Calu3 (cell line): ENCODE data around the gene NPHP4. TPM values are rescaled to one million over a fixed set of nuclear protein-coding genes. Genes with fewer than 3 reads are reported as not detected.

Experiments
- BruUV-seq: library from RNA; stranded (reverse); fragments of 400-500 nt; replicated peaks from 2 replicates; lab custom pipeline; 2021; lab: Mats Ljungman, UMichigan
- CTCF ChIA-PET: fragments of 300-600 bp; sonication (Branson Sonifier 250); formaldehyde crosslinking; loops from one replicate; lab custom pipeline; 2022; ENCODE audit warnings: antibody characterized with exemption; lab: Charles Lee
- DNase-seq: peaks from one replicate; pipeline ENCODE4 v3.0.0; 2022
- H3K27ac Mint-ChIP-seq: one replicate; pipeline ENCODE4 v1.8.0; 2022; ENCODE audit warnings: mixed read lengths; ENCODE audit not compliant: unreplicated experiment
- H3K27me3 Mint-ChIP-seq: one replicate; pipeline ENCODE4 v1.8.0; 2022; ENCODE audit warnings: mixed read lengths; ENCODE audit not compliant: unreplicated experiment
- H3K36me3 Mint-ChIP-seq: one replicate; pipeline ENCODE4 v1.8.0; 2022; ENCODE audit warnings: mild to moderate bottlenecking, moderate library complexity, mixed read lengths; ENCODE audit not compliant: insufficient read depth, unreplicated experiment
- H3K4me1 Mint-ChIP-seq: one replicate; pipeline ENCODE4 v1.8.0; 2022; ENCODE audit warnings: mild to moderate bottlenecking, low read depth, mixed read lengths; ENCODE audit not compliant: unreplicated experiment
- H3K4me3 Mint-ChIP-seq: one replicate; pipeline ENCODE4 v1.8.0; 2022; ENCODE audit warnings: mild to moderate bottlenecking, low read depth, moderate library complexity, mixed read lengths; ENCODE audit not compliant: unreplicated experiment
- H3K9me3 Mint-ChIP-seq: one replicate; pipeline ENCODE4 v1.8.0; 2022; ENCODE audit warnings: low read depth, mixed read lengths; ENCODE audit not compliant: unreplicated experiment
- intact Hi-C: fragments of 100-400 bp; cut with micrococcal nuclease; formaldehyde crosslinking; loops from one replicate; pipeline ENCODE4 v1.10.0; 2022; ENCODE audit not compliant: unreplicated experiment
- total RNA-seq: library from RNA; stranded (reverse); gene quantifications from 2 replicates; pipeline ENCODE4 v1.2.3, GENCODE V29; 2022
- TF ChIP-seq, protein P1 (sequence below): fragments of 200-600 bp; IDR thresholded peaks from one replicate; pipeline ENCODE4 v1.8.0; 2022; ENCODE audit warnings: antibody characterized with exemption; ENCODE audit not compliant: unreplicated experiment

Gene NPHP4
- total RNA-seq, 1 experiment from 2014 or later = 11.1 TPM

DNA sequence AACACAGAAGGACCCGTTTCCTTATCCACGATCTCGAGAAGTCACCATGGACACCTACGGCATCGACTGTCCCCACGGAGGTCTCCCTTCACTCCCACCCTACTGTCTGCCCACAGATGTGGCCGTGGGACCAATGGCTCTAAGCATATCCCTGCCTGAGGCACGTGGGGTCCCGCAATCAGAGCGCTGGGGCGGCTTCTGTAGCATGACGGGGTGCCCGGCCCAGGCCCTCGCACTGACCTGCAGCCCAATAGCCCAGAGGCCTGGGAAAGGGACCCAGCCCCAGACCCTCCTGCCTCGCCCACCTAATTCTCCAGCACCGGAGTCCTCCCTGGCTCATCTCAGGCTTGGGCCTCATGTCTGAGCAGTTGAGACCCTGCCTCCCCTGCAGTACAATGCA lies 132.5 kb downstream of the NPHP4 start:
- H3K36me3 Mint-ChIP-seq = no peaks in the 10 kb centered on the region
- no peak for DNase-seq
- no peaks in the 10 kb centered on the region for H3K9me3 Mint-ChIP-seq
- no peaks in the 10 kb centered on the region for H3K27me3 Mint-ChIP-seq
- H3K4me3 Mint-ChIP-seq = no peak overlapping the region
- BruUV-seq = no TSS peak
- TF ChIP-seq, protein P1, sequence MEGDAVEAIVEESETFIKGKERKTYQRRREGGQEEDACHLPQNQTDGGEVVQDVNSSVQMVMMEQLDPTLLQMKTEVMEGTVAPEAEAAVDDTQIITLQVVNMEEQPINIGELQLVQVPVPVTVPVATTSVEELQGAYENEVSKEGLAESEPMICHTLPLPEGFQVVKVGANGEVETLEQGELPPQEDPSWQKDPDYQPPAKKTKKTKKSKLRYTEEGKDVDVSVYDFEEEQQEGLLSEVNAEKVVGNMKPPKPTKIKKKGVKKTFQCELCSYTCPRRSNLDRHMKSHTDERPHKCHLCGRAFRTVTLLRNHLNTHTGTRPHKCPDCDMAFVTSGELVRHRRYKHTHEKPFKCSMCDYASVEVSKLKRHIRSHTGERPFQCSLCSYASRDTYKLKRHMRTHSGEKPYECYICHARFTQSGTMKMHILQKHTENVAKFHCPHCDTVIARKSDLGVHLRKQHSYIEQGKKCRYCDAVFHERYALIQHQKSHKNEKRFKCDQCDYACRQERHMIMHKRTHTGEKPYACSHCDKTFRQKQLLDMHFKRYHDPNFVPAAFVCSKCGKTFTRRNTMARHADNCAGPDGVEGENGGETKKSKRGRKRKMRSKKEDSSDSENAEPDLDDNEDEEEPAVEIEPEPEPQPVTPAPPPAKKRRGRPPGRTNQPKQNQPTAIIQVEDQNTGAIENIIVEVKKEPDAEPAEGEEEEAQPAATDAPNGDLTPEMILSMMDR = no peak
- H3K4me1 Mint-ChIP-seq = no peaks in the 10 kb centered on the region
- H3K27ac Mint-ChIP-seq = no peak overlapping the region
- CTCF ChIA-PET = no interaction called here
- intact Hi-C loops = no loop called here

DNA sequence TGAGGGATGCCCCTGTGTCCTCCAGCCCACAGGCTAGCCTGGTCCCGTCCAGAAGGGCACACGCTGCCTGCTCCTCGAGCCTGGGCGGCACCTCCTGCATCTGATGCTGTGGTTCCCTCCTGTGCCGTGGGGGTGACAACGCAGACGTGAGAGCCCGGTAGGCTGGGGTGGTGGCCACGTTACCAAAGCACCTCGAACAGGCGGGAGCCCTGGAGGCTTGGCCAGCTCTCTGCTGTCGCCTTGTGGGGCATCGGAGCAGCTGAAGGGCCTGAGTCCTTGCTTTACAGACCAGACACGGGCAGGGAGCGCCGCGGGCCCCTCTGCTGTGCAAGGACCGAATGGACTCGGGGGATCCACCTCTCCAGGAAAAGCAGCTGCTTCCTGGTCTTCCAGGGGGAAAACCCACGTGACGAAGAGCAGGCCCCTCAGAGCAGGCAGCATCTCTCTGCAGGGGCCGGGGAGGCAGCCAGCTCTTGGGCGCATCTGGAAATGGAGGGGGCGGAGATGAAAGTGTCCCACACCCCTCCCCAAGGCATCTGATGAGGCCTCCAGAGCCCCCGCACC lies 133.3 kb downstream of the NPHP4 start:
- BruUV-seq = no TSS peak
- Mint-ChIP-seq H3K9me3 (no peaks in the 10 kb centered on the region), H3K4me3 (no peak overlapping the region), H3K4me1 (no peaks in the 10 kb centered on the region), H3K36me3 (no peaks in the 10 kb centered on the region), H3K27me3 (no peaks in the 10 kb centered on the region), H3K27ac (no peak overlapping the region)
- no peak for DNase-seq
- TF ChIP-seq, protein P1 = no peak
- CTCF ChIA-PET = no interaction called here
- intact Hi-C loops = no loop called here

DNA sequence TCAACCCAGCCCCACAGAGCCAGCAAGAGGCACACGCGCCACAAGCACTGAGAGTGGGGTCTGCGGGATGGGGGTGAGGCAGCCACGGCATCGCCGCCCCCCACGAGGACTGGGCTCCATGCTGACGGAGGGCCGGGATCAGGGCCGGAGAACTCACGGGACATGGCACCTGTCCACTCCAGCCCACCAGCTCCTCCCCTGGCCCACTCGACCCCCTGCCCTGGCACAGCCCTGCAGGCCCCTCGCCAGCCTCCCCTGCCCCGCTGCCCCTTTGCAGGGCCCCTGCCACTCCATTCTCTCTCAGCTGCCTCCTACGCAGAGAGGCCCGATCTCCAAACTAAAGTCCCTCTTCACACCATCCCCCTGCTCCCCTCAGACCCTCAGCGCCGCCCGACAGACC lies 134.0 kb downstream of the NPHP4 start:
- BruUV-seq = no TSS peak
- no peak for DNase-seq
- no peaks in the 10 kb centered on the region for H3K4me1 Mint-ChIP-seq
- H3K9me3 Mint-ChIP-seq = no peaks in the 10 kb centered on the region
- H3K36me3 Mint-ChIP-seq = no peaks in the 10 kb centered on the region
- TF ChIP-seq, protein P1 = no peak
- CTCF ChIA-PET = no interaction called here
- no peak overlapping the region for H3K4me3 Mint-ChIP-seq
- no peaks in the 10 kb centered on the region for H3K27me3 Mint-ChIP-seq
- H3K27ac Mint-ChIP-seq = no peak overlapping the region
- intact Hi-C loops = no loop called here

DNA sequence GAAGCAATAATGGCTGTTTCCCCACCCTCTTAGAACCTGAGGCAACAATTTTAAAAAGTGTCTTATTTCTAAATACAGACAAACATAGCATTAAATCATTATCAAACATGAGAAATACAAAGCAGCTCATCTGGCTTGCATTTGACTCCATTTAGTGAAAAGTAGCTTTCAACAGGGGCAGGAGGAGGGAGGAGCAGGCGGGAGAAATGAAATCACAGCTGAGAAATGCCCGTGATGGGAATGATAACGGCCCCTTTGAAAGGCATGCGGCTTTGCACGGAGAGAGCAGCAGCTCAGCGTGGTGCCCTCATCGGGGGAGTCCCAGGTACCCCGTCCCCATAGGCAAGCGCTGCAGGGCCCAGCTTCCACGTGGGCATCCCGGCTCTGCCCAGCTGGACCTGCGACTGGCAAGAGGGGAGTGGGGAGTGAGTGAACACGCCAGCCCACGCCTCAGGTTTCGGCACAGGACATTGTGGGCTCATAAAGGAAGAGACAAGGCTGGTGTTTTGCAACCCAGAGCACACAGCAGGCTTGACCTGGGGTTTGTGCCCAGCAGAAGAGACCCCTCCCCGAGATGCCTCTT lies 134.6 kb downstream of the NPHP4 start:
- no peak overlapping the region for H3K27ac Mint-ChIP-seq
- intact Hi-C loops = no loop called here
- TF ChIP-seq, protein P1 = no peak
- no peaks in the 10 kb centered on the region for H3K4me1 Mint-ChIP-seq
- no TSS peak for BruUV-seq
- CTCF ChIA-PET = no interaction called here
- H3K36me3 Mint-ChIP-seq = no peaks in the 10 kb centered on the region
- no peak overlapping the region for H3K4me3 Mint-ChIP-seq
- H3K27me3 Mint-ChIP-seq = no peaks in the 10 kb centered on the region
- DNase-seq = no peak
- H3K9me3 Mint-ChIP-seq = no peaks in the 10 kb centered on the region
